ENCODE measurements around the gene CAMK2G. TPM values are rescaled to one million over a fixed set of nuclear protein-coding genes. Genes with fewer than 3 reads are reported as not detected.
A peak's percentile ranks its signal among the peaks of the same experiment; 100 is the strongest.

Gene CAMK2G
- total RNA-seq, 1 donor from 2014 or later = 31.7 TPM

DNA sequence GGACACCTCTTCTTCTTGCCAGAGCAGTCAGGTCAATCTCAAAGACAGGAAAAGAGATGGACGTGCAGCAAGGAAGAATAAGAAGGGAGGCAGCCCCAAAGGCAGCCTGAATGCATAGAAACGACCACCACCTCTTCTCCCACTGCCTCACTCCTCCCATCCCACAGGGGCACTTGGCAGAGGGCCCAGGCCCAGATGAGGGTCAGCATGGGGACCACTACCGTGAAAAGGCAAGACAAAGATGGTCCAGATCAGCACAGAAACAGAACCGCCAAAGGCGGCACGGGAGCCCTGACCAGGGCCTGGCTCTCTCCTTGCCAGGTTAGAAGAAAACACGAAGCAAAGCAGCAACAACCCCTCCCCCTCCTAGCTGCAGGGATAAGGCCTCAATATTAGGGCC, 61.0 kb downstream of the CAMK2G start:
- no peak for DNase-seq (ENCODE audit: low spot score)
- Mint-ChIP-seq H3K36me3 (ENCODE audit: low read depth) (peaks cover 10% of the 10 kb centered on the region), H3K27ac (ENCODE audit: unreplicated experiment) (no peak overlapping the region), H3K9me3 (ENCODE audit: low read depth) (no peaks in the 10 kb centered on the region), H3K27me3 (ENCODE audit: low read depth) (no peaks in the 10 kb centered on the region), H3K4me1 (ENCODE audit: low read depth) (peaks cover 31% of the 10 kb centered on the region), H3K4me3 (ENCODE audit: unreplicated experiment) (no peak overlapping the region)
- TF ChIP-seq, protein P1, sequence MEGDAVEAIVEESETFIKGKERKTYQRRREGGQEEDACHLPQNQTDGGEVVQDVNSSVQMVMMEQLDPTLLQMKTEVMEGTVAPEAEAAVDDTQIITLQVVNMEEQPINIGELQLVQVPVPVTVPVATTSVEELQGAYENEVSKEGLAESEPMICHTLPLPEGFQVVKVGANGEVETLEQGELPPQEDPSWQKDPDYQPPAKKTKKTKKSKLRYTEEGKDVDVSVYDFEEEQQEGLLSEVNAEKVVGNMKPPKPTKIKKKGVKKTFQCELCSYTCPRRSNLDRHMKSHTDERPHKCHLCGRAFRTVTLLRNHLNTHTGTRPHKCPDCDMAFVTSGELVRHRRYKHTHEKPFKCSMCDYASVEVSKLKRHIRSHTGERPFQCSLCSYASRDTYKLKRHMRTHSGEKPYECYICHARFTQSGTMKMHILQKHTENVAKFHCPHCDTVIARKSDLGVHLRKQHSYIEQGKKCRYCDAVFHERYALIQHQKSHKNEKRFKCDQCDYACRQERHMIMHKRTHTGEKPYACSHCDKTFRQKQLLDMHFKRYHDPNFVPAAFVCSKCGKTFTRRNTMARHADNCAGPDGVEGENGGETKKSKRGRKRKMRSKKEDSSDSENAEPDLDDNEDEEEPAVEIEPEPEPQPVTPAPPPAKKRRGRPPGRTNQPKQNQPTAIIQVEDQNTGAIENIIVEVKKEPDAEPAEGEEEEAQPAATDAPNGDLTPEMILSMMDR (IDR thresholded peaks at IDR 0.05) = no peak

DNA sequence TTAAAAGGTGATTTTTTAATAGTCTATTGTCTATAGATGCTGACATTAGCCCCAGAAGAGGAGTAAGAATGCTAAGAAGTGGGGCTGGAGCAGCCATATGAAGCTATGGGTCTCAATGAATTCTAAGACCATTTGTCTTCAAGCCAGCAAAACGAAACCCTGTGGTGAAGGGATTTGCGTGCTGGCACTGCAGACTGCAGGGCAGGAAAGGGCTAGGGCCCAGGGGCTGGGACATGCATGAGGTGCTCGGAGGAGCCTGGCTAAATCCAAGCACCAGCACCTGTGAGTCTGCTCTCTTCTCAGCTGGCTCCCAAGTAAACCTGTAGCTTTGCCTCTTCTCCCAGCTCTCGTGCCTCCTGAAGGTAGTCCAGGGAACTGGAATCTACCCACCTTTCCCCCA, 61.7 kb downstream of the CAMK2G start:
- Mint-ChIP-seq H3K36me3 (ENCODE audit: low read depth) (peaks cover 8% of the 10 kb centered on the region), H3K4me3 (ENCODE audit: unreplicated experiment) (no peak overlapping the region), H3K27ac (ENCODE audit: unreplicated experiment) (peak overlapping the region; percentile 36), H3K27me3 (ENCODE audit: low read depth) (no peaks in the 10 kb centered on the region), H3K9me3 (ENCODE audit: low read depth) (no peaks in the 10 kb centered on the region), H3K4me1 (ENCODE audit: low read depth) (peaks cover 31% of the 10 kb centered on the region)
- no peak for DNase-seq (ENCODE audit: low spot score)
- TF ChIP-seq, protein P1 (IDR thresholded peaks at IDR 0.05) = no peak

DNA sequence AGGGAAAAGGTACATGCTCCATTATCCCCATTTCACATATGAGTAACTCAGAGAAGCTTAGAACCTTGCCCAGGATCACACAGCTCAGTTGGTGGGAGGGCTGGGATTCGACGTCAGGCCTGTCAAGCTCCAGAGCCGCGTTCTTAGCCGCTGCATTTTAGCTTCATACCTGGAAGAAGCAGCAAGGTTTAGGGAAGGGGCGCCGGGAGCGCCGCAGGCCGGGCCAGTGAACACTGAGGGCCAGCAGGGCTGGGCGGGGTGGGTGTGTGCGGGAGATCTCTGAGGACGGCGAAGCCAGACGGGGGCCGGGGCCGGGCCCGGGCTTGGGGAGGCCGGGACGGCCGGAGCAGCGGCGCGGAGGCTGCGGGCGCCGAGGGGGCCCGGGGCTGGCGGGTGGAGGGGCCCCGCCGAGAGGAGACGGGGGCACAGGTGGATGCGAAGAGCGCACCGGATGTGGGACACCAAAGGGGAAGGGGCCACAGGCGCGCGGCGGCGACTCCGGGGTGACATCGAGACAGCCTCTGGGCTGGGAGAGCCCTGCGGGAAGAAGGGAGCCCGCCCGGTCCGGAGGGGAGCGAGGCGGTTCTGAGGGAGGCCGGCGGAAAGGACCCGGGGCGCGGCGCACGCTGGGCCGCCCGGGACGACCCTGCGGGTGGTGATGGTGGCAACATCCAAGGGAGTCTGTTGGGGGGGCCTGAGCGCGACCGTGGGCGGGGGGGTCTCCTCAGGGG, 63.5 kb downstream of the CAMK2G start:
- H3K27ac Mint-ChIP-seq (ENCODE audit: unreplicated experiment) = peak overlapping the region; percentile 70
- TF ChIP-seq, protein P1 (IDR thresholded peaks at IDR 0.05) = no peak
- H3K27me3 Mint-ChIP-seq (ENCODE audit: low read depth) = no peaks in the 10 kb centered on the region
- DNase-seq (ENCODE audit: low spot score) = no peak
- peaks cover 31% of the 10 kb centered on the region for H3K4me1 Mint-ChIP-seq (ENCODE audit: low read depth)
- H3K4me3 Mint-ChIP-seq (ENCODE audit: unreplicated experiment) = peak overlapping the region; percentile 78
- H3K9me3 Mint-ChIP-seq (ENCODE audit: low read depth) = no peaks in the 10 kb centered on the region
- H3K36me3 Mint-ChIP-seq (ENCODE audit: low read depth) = peaks cover 18% of the 10 kb centered on the region

- TF ChIP-seq, protein P1 (IDR thresholded peaks at IDR 0.05) = no peak
- peak overlapping the region; percentile 70 for H3K27ac Mint-ChIP-seq (ENCODE audit: unreplicated experiment)
- peaks cover 21% of the 10 kb centered on the region for H3K36me3 Mint-ChIP-seq (ENCODE audit: low read depth)
- no peak for DNase-seq (ENCODE audit: low spot score)
- no peaks in the 10 kb centered on the region for H3K27me3 Mint-ChIP-seq (ENCODE audit: low read depth)
- H3K9me3 Mint-ChIP-seq (ENCODE audit: low read depth) = no peaks in the 10 kb centered on the region
- peak overlapping the region; percentile 78 for H3K4me3 Mint-ChIP-seq (ENCODE audit: unreplicated experiment)
- peaks cover 29% of the 10 kb centered on the region for H3K4me1 Mint-ChIP-seq (ENCODE audit: low read depth)
Observed at GRCh38 chr10:73810358-73810734, 64.0 kb downstream of the CAMK2G start.

DNA sequence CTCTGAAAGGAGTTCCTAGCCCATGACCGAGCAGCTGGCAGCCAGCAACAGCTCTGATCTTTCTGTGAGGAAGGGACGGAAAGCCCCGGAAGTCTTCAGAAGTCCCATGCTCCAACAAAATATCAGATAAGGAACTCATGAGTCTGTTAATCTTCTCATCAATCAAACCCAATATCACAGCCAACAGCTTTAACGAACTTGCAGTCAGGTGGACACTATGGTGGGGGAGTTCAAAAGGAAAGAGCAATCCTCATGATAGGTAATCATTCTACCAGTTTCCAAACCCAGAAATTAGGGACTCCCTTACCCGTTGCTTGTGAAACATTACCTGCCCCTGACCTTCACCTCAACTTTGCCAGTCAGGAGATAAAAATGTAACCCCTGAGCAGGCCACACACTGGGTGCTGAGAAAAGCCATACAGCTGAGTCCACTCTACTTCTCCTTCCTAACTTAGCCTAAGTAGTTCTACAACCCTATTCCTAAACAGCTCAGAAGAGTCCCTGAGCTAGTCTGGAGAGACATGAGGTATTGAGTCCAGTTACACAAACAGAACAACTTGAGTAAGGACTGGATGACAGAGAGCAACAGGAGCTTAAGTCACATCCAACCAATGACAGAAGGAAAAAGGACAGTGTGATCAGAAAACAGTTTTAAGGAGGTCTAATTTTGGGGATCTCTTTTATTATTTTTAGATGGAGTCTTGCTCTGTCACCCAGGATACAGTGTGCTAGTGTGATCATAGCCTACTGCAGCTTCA, 65.1 kb downstream of the CAMK2G start:
- H3K4me1 Mint-ChIP-seq (ENCODE audit: low read depth) = peaks cover 29% of the 10 kb centered on the region
- TF ChIP-seq, protein P1 (IDR thresholded peaks at IDR 0.05) = no peak
- no peaks in the 10 kb centered on the region for H3K9me3 Mint-ChIP-seq (ENCODE audit: low read depth)
- H3K36me3 Mint-ChIP-seq (ENCODE audit: low read depth) = peaks cover 21% of the 10 kb centered on the region
- H3K27ac Mint-ChIP-seq (ENCODE audit: unreplicated experiment) = no peak overlapping the region
- H3K27me3 Mint-ChIP-seq (ENCODE audit: low read depth) = no peaks in the 10 kb centered on the region
- DNase-seq (ENCODE audit: low spot score) = no peak
- no peak overlapping the region for H3K4me3 Mint-ChIP-seq (ENCODE audit: unreplicated experiment)
